IPS-18a (cell line): ENCODE measurements around the gene IREB2.

ENCODE experiments used
- H3K27ac ChIP-seq: one replicate; pipeline ENCODE4 v1.5.1; 2013; ENCODE audit warnings: low read length
- H3K27me3 ChIP-seq: one replicate; pipeline ENCODE4 v1.6.1; 2013; ENCODE audit warnings: mild to moderate bottlenecking, low read length; ENCODE audit not compliant: control insufficient read depth, insufficient read depth
- H3K36me3 ChIP-seq: one replicate; pipeline ENCODE4 v1.6.1; 2013; ENCODE audit warnings: low read depth, low read length; ENCODE audit not compliant: control insufficient read depth
- H3K4me1 ChIP-seq: one replicate; pipeline ENCODE4 v1.6.1; 2013; ENCODE audit warnings: low read depth, low read length; ENCODE audit not compliant: control insufficient read depth
- H3K4me3 ChIP-seq: one replicate; pipeline ENCODE4 v1.5.1; 2013; ENCODE audit warnings: low read length
- H3K9ac ChIP-seq: one replicate; pipeline ENCODE4 v1.6.1; 2013; ENCODE audit warnings: mild to moderate bottlenecking, low read length, moderate library complexity
- H3K9me3 ChIP-seq: one replicate; pipeline ENCODE4 v1.6.1; 2013; ENCODE audit warnings: low read depth, low read length; ENCODE audit not compliant: control insufficient read depth

The IREB2 gene

DNA sequence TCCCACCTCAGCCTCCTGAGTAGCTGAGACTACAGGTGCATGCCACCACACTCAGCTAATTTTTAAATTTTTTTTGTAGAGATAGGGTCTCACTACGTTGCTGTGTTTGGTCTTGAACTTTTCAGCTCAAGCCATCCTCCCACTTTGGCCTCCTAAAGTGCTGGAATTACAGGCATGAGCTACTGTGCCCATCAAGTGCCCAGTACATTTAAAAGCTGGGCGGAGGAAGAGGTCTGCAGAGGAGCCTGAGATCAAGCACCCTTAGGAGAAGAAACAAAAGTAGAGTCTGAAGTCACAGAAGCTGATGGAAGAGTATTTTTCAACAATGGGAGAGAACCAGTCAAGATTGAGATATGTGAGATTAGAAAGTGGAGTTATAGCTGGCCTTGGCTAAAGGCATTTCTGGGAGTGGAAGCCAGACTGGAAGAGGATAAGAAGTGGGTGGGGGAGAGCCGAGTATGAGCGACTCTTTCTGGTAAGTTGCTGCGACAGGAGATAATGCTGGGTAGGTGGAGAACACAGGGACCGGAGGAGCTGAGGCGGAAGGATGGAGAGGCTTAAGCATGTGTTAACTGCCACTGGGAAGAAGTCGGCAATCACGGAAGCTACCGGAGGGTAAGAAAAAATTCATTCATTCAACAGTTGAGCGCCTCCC, 782 bp upstream of the IREB2 start:
- Histone ChIP-seq H3K27ac (peak overlapping the region; percentile 45), H3K4me3 (peak overlapping the region; percentile 87), H3K4me1 (no peaks in the 10 kb centered on the region), H3K27me3 (no peaks in the 10 kb centered on the region), H3K36me3 (peaks cover 20% of the 10 kb centered on the region), H3K9me3 (no peaks in the 10 kb centered on the region), H3K9ac (peak overlapping the region; percentile 98)

DNA sequence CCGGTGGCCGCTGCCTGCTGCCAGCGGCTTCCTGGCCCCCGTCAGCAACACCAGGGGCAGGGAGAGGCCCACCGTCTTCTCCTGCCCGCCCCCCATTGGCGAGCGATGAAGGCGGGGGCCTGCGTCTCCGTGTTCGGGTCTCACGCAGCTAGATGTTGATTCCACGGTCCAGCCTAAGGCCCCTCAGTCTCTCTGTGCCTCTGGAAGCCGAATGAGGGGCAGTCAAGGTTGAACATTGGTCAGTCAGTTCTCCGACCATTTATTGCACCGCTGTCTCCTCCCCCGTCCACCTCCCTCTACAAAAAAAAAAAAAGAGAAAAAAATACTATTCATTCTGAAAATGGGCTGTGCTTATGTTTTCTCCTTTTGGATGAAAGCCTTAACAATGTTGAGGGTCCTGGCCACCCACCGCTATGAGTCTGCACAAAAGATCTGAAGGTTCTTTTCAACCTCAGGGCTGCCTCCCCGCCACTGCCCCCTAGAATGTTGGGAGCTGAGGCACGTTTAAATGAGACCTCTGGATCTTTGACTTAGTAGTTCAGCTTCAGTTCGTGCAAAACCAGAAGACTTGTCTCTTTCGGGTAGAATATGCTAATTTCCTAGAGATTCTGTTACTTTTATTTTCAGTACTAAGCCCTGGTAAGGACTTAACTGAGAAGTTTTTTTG, 736 bp downstream of the IREB2 start:
- no peaks in the 10 kb centered on the region for H3K27me3 ChIP-seq
- peak overlapping the region; percentile 80 for H3K27ac ChIP-seq
- peaks cover 32% of the 10 kb centered on the region for H3K36me3 ChIP-seq
- H3K4me1 ChIP-seq = no peaks in the 10 kb centered on the region
- H3K9me3 ChIP-seq = no peaks in the 10 kb centered on the region
- peak overlapping the region; percentile 87 for H3K4me3 ChIP-seq
- peak overlapping the region; percentile 98 for H3K9ac ChIP-seq

DNA sequence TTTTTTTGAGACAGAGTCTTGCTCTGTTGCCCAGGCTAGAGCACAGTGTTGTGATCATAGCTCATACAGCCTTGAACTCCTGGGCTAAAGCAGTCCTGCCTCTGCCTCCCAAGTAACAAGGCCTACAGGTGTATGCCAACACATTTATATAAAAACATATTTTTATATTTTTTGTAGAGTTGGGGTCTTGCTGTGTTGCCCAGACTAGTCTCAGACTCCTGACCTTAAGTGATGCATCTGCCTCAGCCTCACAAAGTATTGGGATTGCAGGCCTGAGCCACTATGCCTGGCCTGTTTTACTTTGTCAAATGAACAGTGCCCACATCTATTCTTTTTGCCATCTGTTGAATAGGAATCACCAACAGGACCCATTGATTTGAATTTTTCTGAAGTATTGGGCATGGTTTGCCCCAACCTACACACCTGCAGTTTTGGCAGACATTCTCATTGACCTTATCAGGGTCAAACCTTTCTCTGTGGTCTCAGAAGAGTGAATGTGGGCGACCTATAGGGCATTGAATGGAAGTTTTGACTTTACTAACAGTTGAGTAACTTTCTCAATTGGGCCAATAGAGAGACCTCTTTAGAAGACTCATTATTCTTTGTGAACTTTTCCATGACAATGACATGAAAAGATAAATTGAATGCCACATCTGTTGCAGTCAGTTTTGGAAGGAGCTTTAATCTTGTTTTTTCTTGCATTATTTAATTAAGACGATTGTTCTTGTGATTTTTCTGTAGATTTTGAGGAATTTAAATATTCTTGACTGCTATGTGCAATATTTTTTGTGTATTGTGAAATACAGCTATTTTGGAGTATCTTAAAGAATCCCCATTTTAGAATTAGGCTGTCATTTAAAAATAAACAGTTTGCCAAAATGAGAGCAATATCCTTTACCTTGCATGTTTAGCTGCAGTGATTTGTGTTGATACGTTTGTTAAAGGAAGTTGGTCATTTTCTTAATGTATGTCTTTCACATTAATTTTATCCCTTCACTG, 2.7 kb downstream of the IREB2 start:
- Histone ChIP-seq H3K4me1 (no peaks in the 10 kb centered on the region), H3K27me3 (no peaks in the 10 kb centered on the region), H3K9me3 (no peaks in the 10 kb centered on the region), H3K9ac (no peak overlapping the region), H3K36me3 (peaks cover 43% of the 10 kb centered on the region), H3K4me3 (no peak overlapping the region), H3K27ac (no peak overlapping the region)

DNA sequence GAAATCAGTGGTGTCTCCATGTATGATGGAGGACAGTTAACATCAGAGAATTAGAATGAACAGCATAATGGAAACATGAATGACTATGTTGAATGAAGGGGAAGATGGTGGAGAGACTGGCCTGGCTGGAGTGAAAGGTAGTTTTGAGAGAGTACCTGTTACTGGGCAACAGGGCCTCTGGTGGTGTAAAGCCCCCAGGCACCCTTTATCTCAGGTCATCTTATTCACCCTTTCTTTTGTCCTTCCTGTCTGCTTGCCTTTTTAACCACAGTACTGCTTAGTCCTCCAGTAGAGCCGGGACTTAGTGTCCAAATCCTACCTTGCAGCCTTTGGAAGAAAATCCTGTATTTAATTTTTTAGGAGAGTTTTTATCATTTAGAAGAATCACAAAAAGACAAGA, 6.2 kb downstream of the IREB2 start:
- H3K36me3 ChIP-seq = peaks cover 53% of the 10 kb centered on the region
- no peak overlapping the region for H3K9ac ChIP-seq
- H3K27ac ChIP-seq = no peak overlapping the region
- H3K9me3 ChIP-seq = no peaks in the 10 kb centered on the region
- no peak overlapping the region for H3K4me3 ChIP-seq
- H3K4me1 ChIP-seq = no peaks in the 10 kb centered on the region
- no peaks in the 10 kb centered on the region for H3K27me3 ChIP-seq

- H3K4me1 ChIP-seq = no peaks in the 10 kb centered on the region
- H3K27me3 ChIP-seq = no peaks in the 10 kb centered on the region
- H3K9ac ChIP-seq = no peak overlapping the region
- H3K27ac ChIP-seq = no peak overlapping the region
- H3K4me3 ChIP-seq = no peak overlapping the region
- no peaks in the 10 kb centered on the region for H3K9me3 ChIP-seq
- peaks cover 43% of the 10 kb centered on the region for H3K36me3 ChIP-seq
These were observed 7.9 kb downstream of the IREB2 start for GRCh38 chr15:78445875-78446274.

DNA sequence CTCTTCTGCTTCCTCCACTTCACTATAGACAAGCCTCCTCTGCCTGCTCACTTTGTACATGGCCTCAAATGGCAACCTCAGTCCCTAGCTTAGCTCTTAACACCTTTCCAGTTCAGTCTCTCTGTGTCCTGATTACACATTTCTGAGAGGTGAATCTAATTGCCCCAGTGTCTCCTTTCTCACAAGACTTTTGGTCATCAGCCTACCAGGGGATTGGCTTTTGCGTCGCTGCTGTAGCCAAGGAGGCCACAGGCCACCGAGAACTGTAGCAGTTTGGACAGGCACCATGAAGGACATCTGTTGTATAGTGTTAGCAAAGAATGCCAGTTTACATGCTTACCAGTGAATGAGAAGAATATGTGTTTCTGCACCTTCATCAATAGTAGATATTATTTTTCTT, 8.5 kb downstream of the IREB2 start:
- Histone ChIP-seq H3K36me3 (peaks cover 36% of the 10 kb centered on the region), H3K4me1 (no peaks in the 10 kb centered on the region), H3K27me3 (no peaks in the 10 kb centered on the region), H3K9me3 (no peaks in the 10 kb centered on the region), H3K27ac (no peak overlapping the region), H3K9ac (no peak overlapping the region), H3K4me3 (no peak overlapping the region)

DNA sequence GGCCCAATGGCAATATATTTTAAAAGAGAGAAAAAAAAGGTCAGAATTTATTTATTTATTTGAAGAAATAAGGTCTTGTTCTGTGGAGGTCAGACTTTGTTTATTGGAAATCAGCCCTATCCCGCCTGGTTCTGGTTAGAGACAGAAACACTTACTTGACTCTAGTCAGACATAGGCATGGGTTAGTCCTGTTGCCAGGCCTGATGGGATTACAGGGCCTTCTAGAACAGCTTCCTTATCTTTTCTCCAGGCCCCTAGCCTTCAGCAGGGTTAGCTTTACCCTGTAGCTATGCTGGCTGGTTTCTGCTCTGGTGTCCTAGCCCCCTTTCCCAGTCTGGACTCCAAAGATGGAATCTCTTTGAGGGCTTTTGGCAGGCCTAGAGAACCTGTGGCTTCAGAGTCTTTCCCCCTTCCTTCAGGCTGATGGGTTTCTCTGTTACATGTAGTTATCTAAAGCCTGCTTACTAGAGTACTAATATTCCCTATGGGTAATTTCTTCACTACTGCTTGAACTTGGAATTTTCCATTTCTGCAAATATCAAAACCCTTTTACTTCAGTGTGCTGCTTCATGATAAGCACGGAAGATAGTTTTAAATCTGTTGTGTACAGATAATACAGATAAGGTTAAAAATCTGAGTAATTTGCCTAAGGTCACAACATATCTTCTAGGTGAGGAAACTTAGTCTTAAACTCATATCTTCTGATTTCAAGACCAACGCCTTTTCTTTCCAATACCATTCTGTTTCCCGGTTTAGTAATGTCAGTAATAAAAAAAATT, 10.6 kb downstream of the IREB2 start:
- Histone ChIP-seq H3K9ac (no peak overlapping the region), H3K27ac (no peak overlapping the region), H3K9me3 (no peaks in the 10 kb centered on the region), H3K4me1 (no peaks in the 10 kb centered on the region), H3K4me3 (no peak overlapping the region), H3K36me3 (peaks cover 21% of the 10 kb centered on the region), H3K27me3 (no peaks in the 10 kb centered on the region)

DNA sequence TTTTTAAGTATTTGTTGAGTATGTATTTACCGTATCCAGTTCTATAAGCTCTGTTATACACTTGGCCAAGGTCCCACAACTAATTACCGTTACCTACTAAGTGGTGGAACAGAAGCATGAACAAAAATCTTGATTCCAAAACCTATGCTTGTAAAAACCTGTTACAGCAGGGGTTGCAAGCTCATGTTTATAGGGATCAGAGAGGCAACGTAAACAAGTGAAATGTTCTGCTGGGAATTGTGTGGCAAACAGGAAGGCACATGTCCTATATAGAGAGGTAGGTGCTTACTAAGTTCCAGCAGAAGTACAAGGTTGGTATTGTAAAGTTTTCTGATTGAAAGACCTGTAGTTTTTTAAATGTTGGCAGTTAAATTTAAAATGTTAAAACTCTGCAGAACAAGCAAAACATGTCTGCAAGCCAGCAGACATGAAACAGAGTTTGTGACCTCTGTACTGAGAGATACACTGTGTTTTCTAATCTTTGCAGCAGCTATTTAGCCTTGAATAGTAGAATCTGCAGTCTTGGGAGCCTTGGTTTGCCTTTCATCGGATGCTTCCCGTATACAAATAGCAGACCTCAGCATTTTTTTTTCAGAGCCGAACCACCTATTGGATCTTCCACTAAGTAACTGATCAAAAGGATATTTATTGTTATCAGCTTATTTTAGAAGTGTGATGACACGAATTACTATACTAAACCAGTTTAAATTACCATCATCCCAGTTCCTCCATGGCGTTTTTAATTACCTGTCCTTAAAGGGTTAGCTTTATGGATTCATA, 11.4 kb downstream of the IREB2 start:
- Histone ChIP-seq H3K27me3 (no peaks in the 10 kb centered on the region), H3K4me3 (no peak overlapping the region), H3K9ac (no peak overlapping the region), H3K36me3 (peaks cover 15% of the 10 kb centered on the region), H3K9me3 (no peaks in the 10 kb centered on the region), H3K27ac (no peak overlapping the region), H3K4me1 (no peaks in the 10 kb centered on the region)

GRCh38 chr15:78450285-78450858, 12.4 kb downstream of the IREB2 start:
- Histone ChIP-seq H3K4me1 (no peaks in the 10 kb centered on the region), H3K36me3 (peaks cover 12% of the 10 kb centered on the region), H3K27me3 (no peaks in the 10 kb centered on the region), H3K4me3 (no peak overlapping the region), H3K9me3 (no peaks in the 10 kb centered on the region), H3K27ac (no peak overlapping the region), H3K9ac (no peak overlapping the region)

DNA sequence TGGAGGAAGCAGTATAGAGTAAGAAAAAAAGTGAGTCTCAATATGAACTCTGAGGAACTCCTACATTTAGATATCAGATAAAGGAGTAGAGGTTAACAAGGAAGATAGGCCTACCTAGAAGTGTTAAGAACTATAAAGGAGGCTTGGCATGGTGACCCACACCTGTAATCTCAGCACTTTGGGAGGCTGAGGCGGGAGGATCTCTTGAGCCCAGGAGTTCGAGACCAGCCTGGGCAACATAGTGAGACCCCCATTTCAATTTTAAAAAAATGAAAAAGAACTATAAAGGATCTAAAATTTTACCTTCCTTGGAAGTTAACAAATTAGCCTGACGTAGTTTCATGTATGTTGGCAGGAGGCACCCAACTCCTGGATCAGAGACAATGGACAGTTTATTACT, 14.5 kb downstream of the IREB2 start:
- Histone ChIP-seq H3K4me3 (no peak overlapping the region), H3K27ac (no peak overlapping the region), H3K9me3 (no peaks in the 10 kb centered on the region), H3K27me3 (no peaks in the 10 kb centered on the region), H3K9ac (no peak overlapping the region), H3K4me1 (no peaks in the 10 kb centered on the region), H3K36me3 (no peaks in the 10 kb centered on the region)
